Measurements from ENCODE around the gene SKI.

The SKI gene

DNA sequence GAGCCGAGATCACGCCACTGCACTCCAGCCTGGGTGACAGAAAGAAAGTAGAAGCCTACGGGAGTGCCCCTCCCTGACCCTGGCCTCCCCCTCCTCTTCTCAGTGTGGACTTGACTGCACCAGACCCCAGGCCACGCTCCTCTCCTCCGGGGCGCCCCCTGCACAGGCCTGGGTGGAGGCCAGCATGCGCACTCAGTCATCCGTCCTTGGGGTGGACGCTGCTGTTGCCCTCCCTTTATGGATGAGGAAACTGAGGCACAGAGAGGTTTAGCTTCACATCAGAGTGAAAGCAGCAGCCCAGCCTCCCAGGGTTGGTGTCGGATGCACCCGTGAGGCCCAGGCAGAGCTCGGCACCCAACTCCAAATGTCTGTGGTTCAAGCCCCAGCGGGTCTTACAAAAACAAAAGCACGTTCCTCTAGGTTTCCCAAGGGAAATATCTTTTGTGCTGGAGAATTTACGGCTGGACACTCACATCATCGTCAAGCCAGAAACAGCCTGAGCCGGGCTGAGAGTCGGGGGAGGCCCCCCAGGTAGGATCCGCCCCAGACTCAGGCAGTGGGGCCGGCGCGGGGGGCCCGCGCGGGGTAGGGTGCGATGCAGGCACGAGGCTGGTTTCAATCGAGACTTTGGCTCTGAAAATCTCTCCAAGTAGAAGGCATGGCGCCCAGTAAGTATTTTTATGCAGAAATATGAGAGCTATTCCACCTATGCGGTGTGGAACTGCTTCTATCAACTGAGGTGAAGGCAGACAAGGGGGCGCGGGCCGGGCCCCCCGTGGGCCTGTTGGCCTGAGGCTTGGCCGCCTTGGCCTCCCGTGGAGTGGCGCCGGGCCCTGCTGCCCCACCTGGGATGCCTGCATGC lies 126.6 kb downstream of the SKI start:
- in situ Hi-C loops (cut with HindIII; ENCODE audit: low sequenced_read_pairs): no loop called here
- TF ChIP-seq, protein P1, sequence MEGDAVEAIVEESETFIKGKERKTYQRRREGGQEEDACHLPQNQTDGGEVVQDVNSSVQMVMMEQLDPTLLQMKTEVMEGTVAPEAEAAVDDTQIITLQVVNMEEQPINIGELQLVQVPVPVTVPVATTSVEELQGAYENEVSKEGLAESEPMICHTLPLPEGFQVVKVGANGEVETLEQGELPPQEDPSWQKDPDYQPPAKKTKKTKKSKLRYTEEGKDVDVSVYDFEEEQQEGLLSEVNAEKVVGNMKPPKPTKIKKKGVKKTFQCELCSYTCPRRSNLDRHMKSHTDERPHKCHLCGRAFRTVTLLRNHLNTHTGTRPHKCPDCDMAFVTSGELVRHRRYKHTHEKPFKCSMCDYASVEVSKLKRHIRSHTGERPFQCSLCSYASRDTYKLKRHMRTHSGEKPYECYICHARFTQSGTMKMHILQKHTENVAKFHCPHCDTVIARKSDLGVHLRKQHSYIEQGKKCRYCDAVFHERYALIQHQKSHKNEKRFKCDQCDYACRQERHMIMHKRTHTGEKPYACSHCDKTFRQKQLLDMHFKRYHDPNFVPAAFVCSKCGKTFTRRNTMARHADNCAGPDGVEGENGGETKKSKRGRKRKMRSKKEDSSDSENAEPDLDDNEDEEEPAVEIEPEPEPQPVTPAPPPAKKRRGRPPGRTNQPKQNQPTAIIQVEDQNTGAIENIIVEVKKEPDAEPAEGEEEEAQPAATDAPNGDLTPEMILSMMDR (IDR thresholded peaks at IDR 0.05; ENCODE audit: low read depth, low read length, missing control alignments): no peak
- DNase-seq (ENCODE audit: low read depth): no peak
- no peak overlapping the region for H3K4me3 ChIP-seq (ENCODE audit: low read depth, low read length)

DNA sequence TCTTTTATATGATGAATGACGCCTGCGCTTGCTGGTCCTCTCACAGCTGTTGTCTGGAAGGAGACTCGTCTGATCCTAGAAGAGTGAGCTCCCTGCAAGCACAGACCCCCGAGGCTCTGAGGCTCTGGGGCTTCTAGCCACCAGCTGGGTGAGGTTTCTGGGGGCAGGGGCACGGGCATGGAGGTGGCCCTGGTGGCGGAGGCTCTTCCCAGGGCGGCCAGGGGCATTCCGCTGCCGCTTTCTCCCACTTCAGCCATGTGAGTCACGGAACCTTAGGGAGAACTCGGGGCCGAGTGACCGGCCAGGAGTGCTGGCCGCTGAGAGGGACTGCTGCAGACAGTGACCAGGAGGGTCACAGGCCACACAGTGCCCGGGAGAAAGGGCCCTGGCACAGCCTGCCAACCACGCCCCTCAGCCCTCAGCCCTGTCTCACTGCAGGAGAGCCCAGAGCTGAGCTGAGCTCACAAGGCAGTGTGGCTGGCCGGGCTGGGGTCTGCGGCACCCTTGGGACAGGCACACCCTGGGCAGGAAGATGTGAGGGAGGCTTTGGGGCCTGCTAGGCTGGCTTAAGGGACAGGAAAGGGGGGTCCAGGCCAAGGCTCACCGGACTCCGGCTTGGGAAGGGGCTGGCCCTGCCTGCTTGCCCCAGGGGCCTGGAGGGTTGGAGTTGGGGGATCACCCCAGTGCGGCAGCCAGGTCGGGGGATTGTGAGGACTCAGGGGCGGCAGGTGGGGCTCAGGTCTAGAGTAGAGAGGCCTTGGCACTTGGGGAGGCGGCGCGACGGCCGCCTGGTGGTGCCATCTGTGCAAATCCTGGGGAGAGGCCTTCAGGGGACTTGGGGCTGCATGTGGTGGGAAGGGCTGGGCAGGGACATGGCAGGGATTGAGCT lies 127.5 kb downstream of the SKI start:
- DNase-seq (ENCODE audit: low read depth): no peak
- in situ Hi-C loops (cut with HindIII; ENCODE audit: low sequenced_read_pairs): no loop called here
- no peak overlapping the region for H3K4me3 ChIP-seq (ENCODE audit: low read depth, low read length)
- TF ChIP-seq, protein P1 (IDR thresholded peaks at IDR 0.05; ENCODE audit: low read depth, low read length, missing control alignments): no peak

DNA sequence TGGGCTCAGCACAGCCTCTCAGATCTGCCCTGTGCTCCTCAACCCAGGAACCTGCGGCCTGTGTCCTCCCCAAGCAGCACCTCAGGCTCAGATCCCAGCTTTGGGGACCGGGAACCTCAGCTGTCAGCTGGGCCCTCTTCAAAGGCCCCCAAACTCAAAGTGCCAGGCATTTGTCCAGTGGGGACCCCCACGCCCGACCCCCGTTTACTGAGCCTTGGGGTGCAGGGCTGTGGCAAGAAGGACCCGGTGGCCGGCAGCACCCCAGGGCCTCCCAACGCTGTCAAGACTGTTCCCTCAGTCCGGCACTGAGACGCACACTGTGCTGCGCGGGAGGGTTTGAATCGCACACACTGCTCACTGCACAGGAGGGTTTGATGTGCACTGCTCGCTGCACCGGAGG lies 128.3 kb downstream of the SKI start:
- TF ChIP-seq, protein P1 (IDR thresholded peaks at IDR 0.05; ENCODE audit: low read depth, low read length, missing control alignments): no peak

DNA sequence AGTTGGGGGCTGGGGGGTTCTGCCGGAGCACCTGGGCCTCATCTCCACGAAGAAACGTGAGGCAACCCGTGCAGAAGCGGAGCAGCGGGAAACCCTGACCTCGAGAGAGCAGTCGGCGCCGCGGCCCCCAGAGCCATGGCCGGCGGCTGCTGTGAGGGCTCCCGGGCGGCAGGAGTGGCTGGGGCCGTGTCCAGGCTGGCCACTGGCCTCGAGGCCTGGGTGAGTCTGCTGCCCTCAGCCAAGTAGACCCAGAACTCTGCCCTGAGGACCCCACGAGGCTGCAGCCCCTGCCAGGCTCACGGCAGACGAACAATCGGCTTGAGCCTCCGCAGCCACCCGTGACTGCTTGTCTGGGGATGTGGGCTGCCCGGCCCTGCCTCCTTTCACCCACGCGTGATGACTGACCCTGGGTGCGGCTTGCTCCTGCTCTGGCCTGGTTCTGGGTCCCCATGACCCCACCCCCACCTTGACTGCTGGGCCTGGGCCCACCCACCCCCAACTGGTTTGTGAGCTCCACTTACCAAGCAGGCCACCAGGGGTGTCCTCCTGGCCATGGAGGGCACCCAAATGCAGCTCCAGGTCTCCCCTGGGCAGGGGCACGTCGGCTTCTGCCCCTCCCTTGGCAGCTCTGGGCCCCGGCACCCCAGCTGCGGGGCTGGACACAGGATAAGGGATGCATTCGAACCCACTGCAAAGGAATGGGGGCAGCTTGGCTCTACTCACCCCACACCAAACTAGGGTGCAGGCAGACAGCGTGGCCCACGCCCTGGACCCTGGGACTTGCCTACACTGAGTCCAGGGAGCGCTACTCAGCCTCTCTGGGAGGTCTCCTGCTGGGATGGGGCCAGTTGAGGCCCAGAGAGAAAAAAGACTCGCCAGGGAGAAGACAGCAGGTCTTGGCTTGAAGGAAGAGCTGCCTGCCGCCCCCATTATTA lies 129.1 kb downstream of the SKI start:
- TF ChIP-seq, protein P1 (IDR thresholded peaks at IDR 0.05; ENCODE audit: low read depth, low read length, missing control alignments): no peak
- H3K4me3 ChIP-seq (ENCODE audit: low read depth, low read length): no peak overlapping the region
- DNase-seq (ENCODE audit: low read depth): no peak
- in situ Hi-C loops (cut with HindIII; ENCODE audit: low sequenced_read_pairs): no loop called here

More for the DNA sequence above, 128.3 kb downstream of the SKI start:
- no peak overlapping the region for H3K4me3 ChIP-seq (ENCODE audit: low read depth, low read length)
- DNase-seq (ENCODE audit: low read depth): no peak
- in situ Hi-C loops (cut with HindIII; ENCODE audit: low sequenced_read_pairs): no loop called here

DNA sequence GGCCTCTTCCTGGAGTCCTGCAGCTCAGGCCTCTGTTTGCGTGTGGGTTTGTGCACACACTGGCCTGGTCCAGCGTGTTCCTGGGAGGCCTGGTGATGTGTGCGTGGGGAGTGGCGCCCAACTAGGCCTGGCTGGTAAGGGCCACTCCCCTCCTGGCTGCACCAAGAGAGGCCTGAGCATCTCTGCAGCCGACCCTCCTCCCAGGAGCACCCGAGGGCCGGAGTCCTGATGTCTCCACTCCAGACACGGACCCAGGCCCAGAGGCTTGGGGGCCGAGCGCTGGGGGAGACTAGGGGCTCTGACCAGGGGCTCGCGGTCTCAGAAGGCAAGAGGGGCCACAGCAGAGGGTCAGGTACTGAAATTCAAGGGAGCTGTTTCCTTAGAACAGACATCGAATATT lies 130.0 kb downstream of the SKI start:
- in situ Hi-C loops (cut with HindIII; ENCODE audit: low sequenced_read_pairs): no loop called here
- no peak for DNase-seq (ENCODE audit: low read depth)
- TF ChIP-seq, protein P1 (IDR thresholded peaks at IDR 0.05; ENCODE audit: low read depth, low read length, missing control alignments): no peak

More for the DNA sequence above, 130.0 kb downstream of the SKI start:
- no peak overlapping the region for H3K4me3 ChIP-seq (ENCODE audit: low read depth, low read length)

Data from astrocyte of the cerebellum (primary cell).